Prostate gland (tissue), 2 donors: ENCODE results near the gene MS4A15. TPM values are rescaled to one million over a fixed set of nuclear protein-coding genes. Genes with fewer than 3 reads are reported as not detected.

Experiments used
- DNase-seq: peaks from one replicate; pipeline ENCODE4 v3.0.0-alpha.2; 2019; ENCODE audit warnings: low spot score
- H3K27ac ChIP-seq, 2 donors: fragments of 200-600 bp; sonication (generic); 2 replicates each; pipeline ENCODE4 v1.5.1; 2017 to 2019
- H3K27me3 ChIP-seq: fragments of 200-600 bp; sonication (generic); replicated peaks from 2 replicates; pipeline ENCODE4 v1.5.1; 2019; ENCODE audit not compliant: insufficient read depth
- H3K36me3 ChIP-seq, 2 donors: fragments of 200-600 bp; sonication (generic); 1 replicate in 1 of 2; 2 replicates in 1 of 2; pipeline versions ENCODE4 v1.5.1 to v1.8.1; 2017 to 2019
- H3K4me1 ChIP-seq: fragments of 200-600 bp; sonication (generic); replicated peaks from 2 replicates; pipeline ENCODE4 v1.5.1; 2019
- H3K4me3 ChIP-seq, 2 donors: fragments of 200-600 bp; sonication (generic); 2 replicates each; pipeline ENCODE4 v1.5.1; 2017 to 2019
- H3K9me3 ChIP-seq: fragments of 200-600 bp; sonication (generic); 2 replicates; pipeline ENCODE4 v1.5.1; 2017
- POLR2A ChIP-seq: fragments of 450-650 bp; IDR thresholded peaks from one replicate; pipeline ENCODE4 v1.6.1; 2016; ENCODE audit warnings: antibody characterized with exemption, mild to moderate bottlenecking
- POLR2AphosphoS5 ChIP-seq: sonication (generic); formaldehyde crosslinking; IDR thresholded peaks from one replicate; pipeline ENCODE4 v1.6.1; 2017; ENCODE audit warnings: antibody characterized with exemption
- WGBS: methylation state at CpG from one replicate; pipeline ENCODE4 v1.1.5; 2018; 5-methylcytosine and 5-hydroxymethylcytosine counted together
- intact Hi-C: fragments of 100-400 bp; cut with DNase I; formaldehyde crosslinking; loops from one replicate; pipeline ENCODE4 v1.14.2; 2022
- total RNA-seq, 2 donors: library from RNA; depleted of rRNA; stranded (reverse); fragments of >200 nt; gene quantifications; one replicate each; pipeline ENCODE4 v1.1.0, GENCODE V29; 2016
- TF ChIP-seq, protein P1 (sequence below), 4 experiments: fragments of 200-600 bp in 2 of 4; fragments of 450-650 bp in 2 of 4; sonication (generic) in 2 of 4; IDR thresholded peaks; 1 replicate in 3 of 4; 2 replicates in 1 of 4; pipeline ENCODE4 v1.5.1; 2016 to 2019; ENCODE audit warnings: antibody characterized with exemption in 4 of 4, mild to moderate bottlenecking in 2 of 4, moderate library complexity in 2 of 4

Gene MS4A15
- total RNA-seq, 2 donors from 2014 or later = not detected

DNA sequence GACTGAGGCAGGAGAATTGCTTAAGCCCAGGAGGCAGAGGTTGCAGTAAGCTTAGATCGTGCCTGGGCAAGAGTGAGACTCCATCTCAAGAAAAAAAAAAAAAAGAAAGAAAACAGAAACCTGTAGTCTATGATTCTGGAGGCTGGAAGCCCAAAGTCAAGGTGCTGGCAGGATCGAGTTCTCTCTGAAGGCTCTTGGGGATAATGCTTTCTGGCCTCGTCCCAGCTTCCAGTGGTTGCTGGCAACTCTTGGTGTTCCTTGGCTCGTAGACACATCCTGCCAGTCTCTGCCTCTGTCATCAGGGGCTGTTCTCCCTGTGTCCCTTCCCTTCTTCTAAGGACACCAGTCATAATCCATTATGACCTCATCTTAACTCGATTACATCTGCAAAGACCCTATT, 68.5 kb downstream of the MS4A15 start:
- intact Hi-C loops = no loop called here
- TF ChIP-seq POLR2AphosphoS5 = no peak
- TF ChIP-seq, protein P1, sequence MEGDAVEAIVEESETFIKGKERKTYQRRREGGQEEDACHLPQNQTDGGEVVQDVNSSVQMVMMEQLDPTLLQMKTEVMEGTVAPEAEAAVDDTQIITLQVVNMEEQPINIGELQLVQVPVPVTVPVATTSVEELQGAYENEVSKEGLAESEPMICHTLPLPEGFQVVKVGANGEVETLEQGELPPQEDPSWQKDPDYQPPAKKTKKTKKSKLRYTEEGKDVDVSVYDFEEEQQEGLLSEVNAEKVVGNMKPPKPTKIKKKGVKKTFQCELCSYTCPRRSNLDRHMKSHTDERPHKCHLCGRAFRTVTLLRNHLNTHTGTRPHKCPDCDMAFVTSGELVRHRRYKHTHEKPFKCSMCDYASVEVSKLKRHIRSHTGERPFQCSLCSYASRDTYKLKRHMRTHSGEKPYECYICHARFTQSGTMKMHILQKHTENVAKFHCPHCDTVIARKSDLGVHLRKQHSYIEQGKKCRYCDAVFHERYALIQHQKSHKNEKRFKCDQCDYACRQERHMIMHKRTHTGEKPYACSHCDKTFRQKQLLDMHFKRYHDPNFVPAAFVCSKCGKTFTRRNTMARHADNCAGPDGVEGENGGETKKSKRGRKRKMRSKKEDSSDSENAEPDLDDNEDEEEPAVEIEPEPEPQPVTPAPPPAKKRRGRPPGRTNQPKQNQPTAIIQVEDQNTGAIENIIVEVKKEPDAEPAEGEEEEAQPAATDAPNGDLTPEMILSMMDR (IDR thresholded peaks at IDR 0.05) = no peak
- no peak for TF ChIP-seq POLR2A

DNA sequence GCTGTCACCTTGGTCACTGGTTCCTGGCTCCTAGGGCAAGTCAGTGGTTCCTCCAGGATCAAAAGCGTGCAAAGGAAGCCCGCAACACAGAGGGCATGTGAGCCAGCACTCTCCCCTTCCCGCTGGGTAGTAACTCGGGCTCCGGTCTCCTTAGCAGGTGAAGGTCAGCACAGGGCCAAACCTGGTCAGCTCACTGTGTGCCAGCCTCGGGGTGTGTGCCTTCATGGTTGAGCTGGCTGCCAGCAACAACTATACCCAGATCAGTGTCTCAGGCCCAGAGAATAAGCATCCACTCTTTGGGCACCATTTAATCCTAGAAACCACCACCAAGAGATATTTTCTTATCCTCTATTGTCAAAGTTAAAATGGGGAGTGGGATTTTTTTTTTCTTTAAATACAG, 69.1 kb downstream of the MS4A15 start:
- intact Hi-C loops = no loop called here

More for the DNA sequence above, 68.5 kb downstream of the MS4A15 start:
- no peak for DNase-seq
- no peak overlapping the region for H3K27ac ChIP-seq
- H3K36me3 ChIP-seq = no peaks in the 10 kb centered on the region
- H3K4me1 ChIP-seq = no peaks in the 10 kb centered on the region
- H3K4me3 ChIP-seq = no peak overlapping the region
- 85% methylated on average over 5 of the region's 5 CpGs for WGBS
- H3K27me3 ChIP-seq = no peaks in the 10 kb centered on the region
- no peaks in the 10 kb centered on the region for H3K9me3 ChIP-seq

More for the DNA sequence above, 69.1 kb downstream of the MS4A15 start:
- TF ChIP-seq POLR2A = no peak
- TF ChIP-seq, protein P1 (IDR thresholded peaks at IDR 0.05) = no peak
- TF ChIP-seq POLR2AphosphoS5 = no peak
- Histone ChIP-seq H3K36me3 (no peaks in the 10 kb centered on the region), H3K4me1 (no peaks in the 10 kb centered on the region), H3K27me3 (no peaks in the 10 kb centered on the region), H3K9me3 (no peaks in the 10 kb centered on the region), H3K27ac (no peak overlapping the region), H3K4me3 (no peak overlapping the region)
- WGBS = 76% methylated on average over 6 of the region's 6 CpGs
- no peak for DNase-seq

Other genes starting within 250 kb of the MS4A15 start
- gene MS4A13, start 241.5 kb upstream of the MS4A15 start, total RNA-seq = not detected
- 1 to 10 TPM in 1 of 2 donors, under 1 TPM in 1; 0.68 to 1.1 TPM for gene MS4A8, start 57.3 kb upstream of the MS4A15 start, total RNA-seq
- gene MS4A18, start 32.1 kb upstream of the MS4A15 start, total RNA-seq = not detected
- gene MS4A10, start 28.5 kb downstream of the MS4A15 start, total RNA-seq = under 1 TPM in 1 of 2 donors, not detected in 1; 0.45 TPM
- gene CCDC86, start 85.2 kb downstream of the MS4A15 start, total RNA-seq = 10 to 100 TPM; 48.7 to 56.7 TPM
- under 1 TPM; 0.34 to 0.46 TPM for gene PTGDR2, start 99.1 kb downstream of the MS4A15 start, total RNA-seq
- gene ZP1, start 110.7 kb downstream of the MS4A15 start, total RNA-seq = under 1 TPM; 0.68 to 0.80 TPM
- gene PRPF19, start 149.7 kb downstream of the MS4A15 start, total RNA-seq = 100 to 1,000 TPM; 147 to 181 TPM
- 100 to 1,000 TPM; 106 to 122 TPM for gene TMEM109, start 157.3 kb downstream of the MS4A15 start, total RNA-seq
- 10 to 100 TPM; 18.7 to 44.5 TPM for gene TMEM132A, start 167.6 kb downstream of the MS4A15 start, total RNA-seq
- gene SLC15A3, start 195.3 kb downstream of the MS4A15 start, total RNA-seq = 10 to 100 TPM in 1 of 2 donors, 1 to 10 TPM in 1; 3.3 to 19.4 TPM
- 1 to 10 TPM in 1 of 2 donors, under 1 TPM in 1; 0.51 to 1.2 TPM for gene CD6, start 214.8 kb downstream of the MS4A15 start, total RNA-seq